ENCODE results near the gene ELN.

The ELN gene

GRCh38 chr7:73988197-73988596 is 39.8 kb upstream of the ELN start:
- H3K36me3 ChIP-seq (ENCODE audit: control insufficient read depth, insufficient read depth, low read length): no peaks in the 10 kb centered on the region
- H3K4me3 ChIP-seq (ENCODE audit: low read depth, low read length): no peak overlapping the region
- H3K4me1 ChIP-seq (ENCODE audit: control insufficient read depth, insufficient read depth, low read length): no peaks in the 10 kb centered on the region
- no peak overlapping the region for H3K9ac ChIP-seq (ENCODE audit: low read depth, low read length)
- H3K27ac ChIP-seq (ENCODE audit: low read depth, low read length): no peak overlapping the region
- no peaks in the 10 kb centered on the region for H3K27me3 ChIP-seq (ENCODE audit: control insufficient read depth, insufficient read depth, low read length)
- H3K9me3 ChIP-seq (ENCODE audit: control insufficient read depth, insufficient read depth, low read length): no peaks in the 10 kb centered on the region

DNA sequence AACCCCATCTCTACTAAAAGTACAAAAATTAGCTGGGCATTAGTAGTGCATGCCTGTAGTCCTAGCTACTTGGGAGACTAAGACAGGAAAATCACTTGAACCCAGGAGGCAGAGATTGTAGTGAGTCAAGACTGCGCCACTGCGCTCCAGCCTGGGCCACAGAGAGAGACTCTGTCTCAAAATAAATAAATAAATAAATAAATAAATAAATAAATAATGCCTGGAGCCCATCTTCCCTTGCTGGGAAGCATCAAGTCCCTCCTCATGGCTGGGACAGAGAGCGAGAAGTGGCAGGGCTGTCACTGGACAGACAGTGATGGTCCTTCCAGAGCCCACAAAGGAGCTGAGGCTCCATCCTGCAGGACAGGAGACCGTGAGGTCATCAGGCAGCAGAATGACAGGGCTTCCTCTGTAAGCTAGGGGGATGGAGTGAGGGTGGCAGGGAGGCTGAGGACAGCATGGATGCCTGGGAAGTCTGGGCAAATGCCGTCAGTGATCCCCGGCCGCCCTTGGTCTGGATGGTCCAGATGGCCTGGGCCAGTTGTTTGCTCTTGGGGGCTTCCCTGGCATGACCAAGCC is 36.4 kb upstream of the ELN start:
- H3K9me3 ChIP-seq (ENCODE audit: control insufficient read depth, insufficient read depth, low read length): peaks cover 10% of the 10 kb centered on the region
- no peak overlapping the region for H3K4me3 ChIP-seq (ENCODE audit: low read depth, low read length)
- H3K27ac ChIP-seq (ENCODE audit: low read depth, low read length): no peak overlapping the region
- no peaks in the 10 kb centered on the region for H3K4me1 ChIP-seq (ENCODE audit: control insufficient read depth, insufficient read depth, low read length)
- H3K36me3 ChIP-seq (ENCODE audit: control insufficient read depth, insufficient read depth, low read length): no peaks in the 10 kb centered on the region
- no peak overlapping the region for H3K9ac ChIP-seq (ENCODE audit: low read depth, low read length)
- H3K27me3 ChIP-seq (ENCODE audit: control insufficient read depth, insufficient read depth, low read length): no peaks in the 10 kb centered on the region

- H3K27ac ChIP-seq (ENCODE audit: low read depth, low read length): no peak overlapping the region
- H3K36me3 ChIP-seq (ENCODE audit: control insufficient read depth, insufficient read depth, low read length): no peaks in the 10 kb centered on the region
- H3K4me1 ChIP-seq (ENCODE audit: control insufficient read depth, insufficient read depth, low read length): no peaks in the 10 kb centered on the region
- H3K4me3 ChIP-seq (ENCODE audit: low read depth, low read length): no peak overlapping the region
- H3K9ac ChIP-seq (ENCODE audit: low read depth, low read length): no peak overlapping the region
- no peaks in the 10 kb centered on the region for H3K27me3 ChIP-seq (ENCODE audit: control insufficient read depth, insufficient read depth, low read length)
- H3K9me3 ChIP-seq (ENCODE audit: control insufficient read depth, insufficient read depth, low read length): peaks cover 10% of the 10 kb centered on the region
Observed at GRCh38 chr7:73992101-73992562, 35.8 kb upstream of the ELN start.

DNA sequence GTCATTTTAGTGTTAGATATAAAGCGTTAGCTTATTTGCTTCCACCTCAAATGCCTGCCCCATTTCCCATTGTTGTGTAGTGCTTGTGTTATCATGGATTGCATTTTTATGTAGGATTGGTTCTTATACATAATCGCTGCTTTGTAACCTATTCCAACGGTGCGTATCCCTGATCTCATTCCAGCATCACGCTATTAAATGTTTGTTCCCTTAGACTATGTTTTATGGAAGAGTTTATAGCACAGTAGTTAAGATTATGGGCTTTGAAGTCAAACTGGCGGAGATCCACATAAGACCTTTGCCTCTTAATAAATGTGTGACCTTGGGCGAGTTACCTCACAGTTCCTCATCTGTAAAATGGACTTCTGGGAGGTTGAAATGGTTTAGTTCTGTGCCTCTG is 34.0 kb upstream of the ELN start:
- Histone ChIP-seq H3K27me3 (ENCODE audit: control insufficient read depth, insufficient read depth, low read length) (no peaks in the 10 kb centered on the region), H3K4me3 (ENCODE audit: low read depth, low read length) (no peak overlapping the region), H3K9me3 (ENCODE audit: control insufficient read depth, insufficient read depth, low read length) (peaks cover 10% of the 10 kb centered on the region), H3K36me3 (ENCODE audit: control insufficient read depth, insufficient read depth, low read length) (no peaks in the 10 kb centered on the region), H3K27ac (ENCODE audit: low read depth, low read length) (no peak overlapping the region), H3K4me1 (ENCODE audit: control insufficient read depth, insufficient read depth, low read length) (no peaks in the 10 kb centered on the region), H3K9ac (ENCODE audit: low read depth, low read length) (no peak overlapping the region)

GRCh38 chr7:73994761-73995160 is 33.2 kb upstream of the ELN start:
- H3K4me1 ChIP-seq (ENCODE audit: control insufficient read depth, insufficient read depth, low read length): no peaks in the 10 kb centered on the region
- no peak overlapping the region for H3K4me3 ChIP-seq (ENCODE audit: low read depth, low read length)
- no peak overlapping the region for H3K27ac ChIP-seq (ENCODE audit: low read depth, low read length)
- no peaks in the 10 kb centered on the region for H3K27me3 ChIP-seq (ENCODE audit: control insufficient read depth, insufficient read depth, low read length)
- no peak overlapping the region for H3K9ac ChIP-seq (ENCODE audit: low read depth, low read length)
- no peaks in the 10 kb centered on the region for H3K36me3 ChIP-seq (ENCODE audit: control insufficient read depth, insufficient read depth, low read length)
- peaks cover 10% of the 10 kb centered on the region for H3K9me3 ChIP-seq (ENCODE audit: control insufficient read depth, insufficient read depth, low read length)

- Histone ChIP-seq H3K27me3 (ENCODE audit: control insufficient read depth, insufficient read depth, low read length) (no peaks in the 10 kb centered on the region), H3K9ac (ENCODE audit: low read depth, low read length) (no peak overlapping the region), H3K36me3 (ENCODE audit: control insufficient read depth, insufficient read depth, low read length) (no peaks in the 10 kb centered on the region), H3K9me3 (ENCODE audit: control insufficient read depth, insufficient read depth, low read length) (peaks cover 10% of the 10 kb centered on the region), H3K4me1 (ENCODE audit: control insufficient read depth, insufficient read depth, low read length) (no peaks in the 10 kb centered on the region), H3K27ac (ENCODE audit: low read depth, low read length) (no peak overlapping the region), H3K4me3 (ENCODE audit: low read depth, low read length) (no peak overlapping the region)
Observed at GRCh38 chr7:73995330-73995729, 32.6 kb upstream of the ELN start.

DNA sequence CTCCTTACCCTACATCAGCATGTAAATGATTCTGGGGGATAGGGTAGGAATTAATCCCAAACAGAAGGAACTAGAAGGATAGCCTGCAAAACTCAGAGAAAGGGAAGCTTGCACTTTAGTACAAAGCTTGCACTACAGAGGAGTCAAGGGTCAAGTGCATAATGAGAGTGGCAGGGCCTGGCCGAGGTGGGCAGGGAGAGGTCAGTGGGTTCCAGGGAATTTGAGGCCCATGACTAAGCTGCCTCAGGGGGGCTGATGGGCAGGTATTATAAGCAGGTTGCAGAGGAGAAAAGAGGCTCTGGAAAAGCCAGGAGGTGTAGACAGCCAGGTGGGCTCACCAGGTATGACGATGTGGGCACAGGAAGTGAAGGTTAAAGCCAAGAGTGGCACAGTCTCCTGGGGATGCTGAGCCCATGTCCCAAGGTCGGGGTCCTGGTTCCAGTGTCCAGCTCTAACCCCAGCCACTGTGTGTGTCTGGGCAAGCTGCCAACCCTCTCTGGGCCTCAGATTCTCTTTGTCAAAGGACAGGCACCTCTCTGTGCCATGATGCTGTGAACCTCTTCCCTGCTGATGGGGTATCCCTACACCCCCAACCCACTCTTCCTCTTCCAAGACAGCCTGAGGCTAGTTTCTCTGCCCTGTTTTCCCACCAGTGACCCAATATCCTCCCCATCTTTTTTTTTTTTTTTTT is 32.0 kb upstream of the ELN start:
- Histone ChIP-seq H3K27ac (ENCODE audit: low read depth, low read length) (no peak overlapping the region), H3K27me3 (ENCODE audit: control insufficient read depth, insufficient read depth, low read length) (no peaks in the 10 kb centered on the region), H3K4me1 (ENCODE audit: control insufficient read depth, insufficient read depth, low read length) (no peaks in the 10 kb centered on the region), H3K9ac (ENCODE audit: low read depth, low read length) (no peak overlapping the region), H3K36me3 (ENCODE audit: control insufficient read depth, insufficient read depth, low read length) (no peaks in the 10 kb centered on the region), H3K9me3 (ENCODE audit: control insufficient read depth, insufficient read depth, low read length) (peaks cover 10% of the 10 kb centered on the region), H3K4me3 (ENCODE audit: low read depth, low read length) (no peak overlapping the region)

- Histone ChIP-seq H3K36me3 (ENCODE audit: control insufficient read depth, insufficient read depth, low read length) (no peaks in the 10 kb centered on the region), H3K4me1 (ENCODE audit: control insufficient read depth, insufficient read depth, low read length) (no peaks in the 10 kb centered on the region), H3K27me3 (ENCODE audit: control insufficient read depth, insufficient read depth, low read length) (no peaks in the 10 kb centered on the region), H3K4me3 (ENCODE audit: low read depth, low read length) (no peak overlapping the region), H3K9me3 (ENCODE audit: control insufficient read depth, insufficient read depth, low read length) (peaks cover 10% of the 10 kb centered on the region), H3K9ac (ENCODE audit: low read depth, low read length) (no peak overlapping the region), H3K27ac (ENCODE audit: low read depth, low read length) (no peak overlapping the region)
Observed at GRCh38 chr7:73997056-73997455, 30.9 kb upstream of the ELN start.

DNA sequence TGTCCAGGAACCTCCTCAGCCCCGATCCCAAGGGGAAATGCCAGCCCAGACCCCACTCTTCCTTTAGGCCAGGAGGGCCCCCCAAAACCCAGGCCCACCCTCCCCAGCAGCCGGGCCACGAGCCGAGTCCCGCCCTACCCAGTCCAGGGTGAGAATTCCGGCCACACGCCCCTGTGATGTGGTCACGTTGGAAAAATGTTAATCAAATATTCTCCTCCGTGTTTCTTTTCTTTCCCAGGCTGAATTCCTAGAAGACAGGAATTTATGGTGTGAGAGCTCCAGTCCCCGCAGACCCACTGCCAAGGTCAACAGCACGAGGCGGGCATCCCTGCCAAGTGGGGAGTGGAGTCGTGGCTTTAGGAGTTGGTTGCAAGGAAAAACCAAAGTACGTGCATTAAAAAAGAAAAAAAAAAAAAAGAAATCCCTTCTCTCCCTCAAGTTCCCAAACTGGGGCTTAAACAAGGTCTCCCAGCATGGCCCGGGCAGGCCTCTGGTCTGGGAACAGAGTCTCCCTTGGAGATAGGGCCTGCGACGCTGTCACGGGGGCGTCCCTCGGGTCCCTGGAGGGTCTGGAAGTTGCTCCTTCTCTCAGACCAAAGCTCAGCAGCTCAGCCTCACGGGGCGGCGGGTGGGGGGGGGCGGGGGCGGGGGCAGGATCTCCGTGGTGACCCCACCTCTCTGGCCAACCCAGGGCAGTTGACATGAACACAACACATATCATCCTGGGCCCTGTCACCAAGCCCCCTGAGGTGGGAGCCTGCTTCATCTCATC is 28.1 kb upstream of the ELN start:
- H3K27ac ChIP-seq (ENCODE audit: low read depth, low read length): no peak overlapping the region
- no peaks in the 10 kb centered on the region; the same call in 1 of the 2 replicates for H3K27me3 ChIP-seq (ENCODE audit: control insufficient read depth, insufficient read depth, low read length)

GRCh38 chr7:74000489-74001149 is 27.4 kb upstream of the ELN start:
- no peak overlapping the region for H3K4me3 ChIP-seq (ENCODE audit: low read depth, low read length)
- no peak overlapping the region for H3K27ac ChIP-seq (ENCODE audit: low read depth, low read length)
- H3K36me3 ChIP-seq (ENCODE audit: control insufficient read depth, insufficient read depth, low read length): no peaks in the 10 kb centered on the region
- no peaks in the 10 kb centered on the region for H3K4me1 ChIP-seq (ENCODE audit: control insufficient read depth, insufficient read depth, low read length)
- H3K9ac ChIP-seq (ENCODE audit: low read depth, low read length): no peak overlapping the region
- no peaks in the 10 kb centered on the region; the same call in 1 of the 2 replicates for H3K27me3 ChIP-seq (ENCODE audit: control insufficient read depth, insufficient read depth, low read length)
- H3K9me3 ChIP-seq (ENCODE audit: control insufficient read depth, insufficient read depth, low read length): no peaks in the 10 kb centered on the region

More for the DNA sequence above, 28.1 kb upstream of the ELN start:
- H3K9ac ChIP-seq (ENCODE audit: low read depth, low read length): no peak overlapping the region
- H3K9me3 ChIP-seq (ENCODE audit: control insufficient read depth, insufficient read depth, low read length): peaks cover 5% of the 10 kb centered on the region; the same call in 1 of the 2 replicates
- H3K36me3 ChIP-seq (ENCODE audit: control insufficient read depth, insufficient read depth, low read length): no peaks in the 10 kb centered on the region
- no peak overlapping the region for H3K4me3 ChIP-seq (ENCODE audit: low read depth, low read length)
- H3K4me1 ChIP-seq (ENCODE audit: control insufficient read depth, insufficient read depth, low read length): no peaks in the 10 kb centered on the region

GRCh38 chr7:74001150-74001494 is 26.9 kb upstream of the ELN start:
- Histone ChIP-seq H3K36me3 (ENCODE audit: control insufficient read depth, insufficient read depth, low read length) (no peaks in the 10 kb centered on the region), H3K27me3 (ENCODE audit: control insufficient read depth, insufficient read depth, low read length) (no peaks in the 10 kb centered on the region; the same call in 1 of the 2 replicates), H3K4me1 (ENCODE audit: control insufficient read depth, insufficient read depth, low read length) (no peaks in the 10 kb centered on the region), H3K4me3 (ENCODE audit: low read depth, low read length) (no peak overlapping the region), H3K9me3 (ENCODE audit: control insufficient read depth, insufficient read depth, low read length) (no peaks in the 10 kb centered on the region), H3K9ac (ENCODE audit: low read depth, low read length) (no peak overlapping the region), H3K27ac (ENCODE audit: low read depth, low read length) (no peak overlapping the region)
